GM21576 (cell line): ENCODE results near the gene GAS2.

ENCODE experiments used
- ATAC-seq: cut with Tn5 transposase; IDR thresholded peaks from one replicate; pipeline ENCODE4 v1.9.1; 2021; ENCODE audit warnings: mild to moderate bottlenecking, moderate library complexity; ENCODE audit not compliant: unreplicated experiment

GAS2 gene

GRCh38 chr11:22723274-22723673 is 56.9 kb downstream of the GAS2 start:
- no peak for ATAC-seq

DNA sequence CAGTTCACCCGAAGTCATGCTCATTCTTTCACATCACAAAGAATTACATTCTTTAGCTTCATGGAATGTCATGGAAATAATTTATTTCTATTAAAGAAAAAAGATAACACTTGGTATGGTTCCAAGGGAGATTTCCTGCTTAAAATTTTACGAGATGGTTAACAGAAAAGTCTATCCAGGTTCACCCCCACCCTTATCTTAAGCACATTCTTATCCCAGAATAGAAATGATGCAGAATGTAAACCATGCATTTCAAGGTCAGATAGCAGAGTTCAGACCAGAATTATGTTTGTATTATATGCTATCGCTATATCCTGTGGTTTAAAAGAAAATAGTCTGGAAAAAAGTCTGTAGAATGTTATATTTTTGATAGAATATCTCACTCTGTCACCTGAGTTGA is 58.7 kb downstream of the GAS2 start:
- no peak for ATAC-seq

- no peak for ATAC-seq
Observed at GRCh38 chr11:22728600-22729389, 62.4 kb downstream of the GAS2 start.

DNA sequence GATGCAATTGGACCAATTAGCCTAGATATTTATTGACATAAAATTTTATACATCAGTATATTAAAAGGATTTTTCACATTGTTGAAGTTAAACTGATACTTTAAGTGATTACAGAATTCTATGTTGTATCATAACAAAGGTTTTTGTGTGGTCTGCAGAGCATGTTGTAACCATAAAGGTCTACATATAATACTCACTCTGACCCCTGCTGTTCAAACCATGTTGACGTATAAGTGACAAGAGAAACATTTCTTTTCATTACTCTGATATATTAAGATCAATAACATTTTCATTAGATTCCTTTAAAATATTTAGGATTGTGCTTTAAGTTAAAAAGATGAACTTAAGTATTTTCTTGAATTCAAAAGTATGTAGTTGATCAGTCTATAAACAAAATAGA is 63.9 kb downstream of the GAS2 start:
- ATAC-seq: no peak

DNA sequence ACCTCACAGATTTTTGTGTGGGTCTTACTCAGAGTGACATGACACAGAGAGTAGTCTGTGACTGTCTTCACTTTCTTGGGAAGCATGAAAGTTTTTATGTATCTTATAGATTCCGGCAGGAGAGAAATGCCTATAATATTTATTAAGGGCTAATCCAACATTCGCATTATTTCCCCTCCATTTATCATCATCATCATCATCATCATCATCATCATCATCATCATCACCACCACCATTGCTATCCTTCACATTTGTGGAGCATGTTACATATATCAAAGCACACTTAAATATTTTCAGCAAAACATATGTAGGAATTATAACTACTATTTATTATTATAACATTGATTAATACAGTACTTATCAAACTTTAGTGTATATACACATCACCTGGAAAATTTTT is 66.2 kb downstream of the GAS2 start:
- no peak for ATAC-seq

DNA sequence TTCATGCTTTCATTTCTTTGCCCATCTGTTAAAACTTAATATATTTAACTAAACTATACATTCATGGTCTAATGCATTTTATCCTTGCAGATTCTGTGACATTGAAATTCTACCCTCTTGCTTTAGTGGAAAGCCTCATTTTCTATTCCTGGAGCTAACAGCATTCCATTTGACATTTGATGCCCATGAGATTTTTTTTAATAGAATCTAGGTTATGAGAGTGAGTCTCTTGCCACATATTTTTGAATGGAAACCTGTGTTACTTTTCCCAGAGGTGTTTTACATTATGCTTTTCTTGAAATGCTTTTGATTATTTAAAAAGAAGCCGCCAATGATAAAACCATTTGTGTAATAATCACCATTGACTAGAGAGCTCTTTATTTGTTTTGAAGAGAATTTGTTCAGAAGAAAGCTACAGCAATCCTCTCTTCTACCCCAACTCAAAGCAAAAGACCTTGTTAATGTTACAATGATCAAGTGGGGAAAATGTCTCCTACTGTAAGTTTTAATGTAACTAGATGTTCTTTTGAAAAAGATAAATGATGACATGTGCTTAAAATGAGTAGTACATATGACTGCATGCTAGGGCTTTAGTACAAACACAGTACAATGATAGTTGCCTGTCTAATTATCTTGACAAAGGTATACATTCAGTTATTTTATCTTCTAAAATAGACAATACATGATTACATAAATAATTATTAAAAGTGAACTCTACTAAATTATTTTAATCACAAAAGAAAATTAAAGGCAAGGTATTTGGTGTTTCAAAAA is 67.3 kb downstream of the GAS2 start:
- no peak for ATAC-seq

GRCh38 chr11:22734628-22735345 is 68.4 kb downstream of the GAS2 start:
- no peak for ATAC-seq

DNA sequence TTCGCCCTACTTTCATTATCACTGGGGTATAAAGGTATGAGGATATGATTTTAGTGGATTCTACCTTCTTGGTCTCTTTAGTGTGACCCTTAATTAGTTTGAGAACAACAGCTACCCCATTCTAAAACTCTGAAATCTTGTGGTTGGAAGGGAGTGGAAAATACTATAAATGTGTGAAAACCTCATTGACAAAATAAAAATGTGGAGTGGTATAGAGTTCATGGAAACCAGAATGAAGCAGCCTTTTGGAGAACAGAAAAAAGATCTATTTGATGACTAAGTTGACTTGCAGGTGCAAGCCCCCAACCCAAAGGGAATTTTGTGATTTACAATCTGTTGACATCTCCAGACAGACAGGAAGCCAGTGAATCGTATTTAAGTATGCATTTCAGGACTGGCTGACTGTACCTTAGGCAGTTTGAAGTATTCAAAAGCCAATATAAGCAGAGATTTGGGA is 75.8 kb downstream of the GAS2 start:
- ATAC-seq: no peak

DNA sequence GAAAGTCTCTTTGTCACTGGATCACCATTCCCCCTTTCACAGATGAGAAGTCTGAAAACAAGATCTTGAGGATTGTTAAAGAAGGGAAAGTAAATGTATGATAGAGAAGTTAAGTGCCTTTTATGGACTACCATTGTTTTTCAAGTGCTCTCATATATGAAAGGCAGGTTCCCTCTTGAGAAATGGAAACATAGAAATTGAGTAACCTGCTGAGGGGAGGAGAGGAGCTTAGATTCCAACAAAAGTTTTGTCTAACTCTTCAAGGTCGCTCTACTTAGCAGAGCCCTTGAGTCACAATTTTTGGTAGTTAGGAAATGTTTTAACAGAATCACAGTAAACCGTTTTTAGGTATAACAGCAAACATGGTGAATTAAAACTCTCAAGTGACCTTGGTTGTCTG is 83.1 kb downstream of the GAS2 start:
- ATAC-seq: no peak

GRCh38 chr11:22752908-22753310 is 86.5 kb downstream of the GAS2 start:
- no peak for ATAC-seq

DNA sequence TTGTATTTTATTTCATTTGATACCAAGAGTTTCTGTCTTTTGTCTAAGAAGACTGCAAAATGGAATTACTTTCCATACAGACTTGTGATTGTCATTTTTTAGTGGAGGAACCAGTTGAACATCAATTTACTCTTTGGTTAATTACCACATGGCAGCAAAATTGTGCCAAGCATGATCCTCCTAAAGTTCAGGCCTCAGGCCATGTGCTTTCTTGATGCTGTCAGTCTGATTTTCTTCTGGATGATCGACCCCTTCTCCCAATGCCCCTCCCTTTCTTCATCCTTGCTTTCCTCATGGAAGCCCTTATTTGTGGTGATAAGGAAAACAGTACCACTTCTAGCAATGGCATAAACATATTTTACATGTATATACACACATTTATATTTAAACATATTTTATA is 87.0 kb downstream of the GAS2 start:
- ATAC-seq: no peak

GRCh38 chr11:22761066-22761465 is 94.7 kb downstream of the GAS2 start:
- no peak for ATAC-seq

GRCh38 chr11:22763166-22763565 is 96.8 kb downstream of the GAS2 start:
- ATAC-seq: no peak

- no peak for ATAC-seq
Observed at GRCh38 chr11:22764735-22765134, 98.3 kb downstream of the GAS2 start.

DNA sequence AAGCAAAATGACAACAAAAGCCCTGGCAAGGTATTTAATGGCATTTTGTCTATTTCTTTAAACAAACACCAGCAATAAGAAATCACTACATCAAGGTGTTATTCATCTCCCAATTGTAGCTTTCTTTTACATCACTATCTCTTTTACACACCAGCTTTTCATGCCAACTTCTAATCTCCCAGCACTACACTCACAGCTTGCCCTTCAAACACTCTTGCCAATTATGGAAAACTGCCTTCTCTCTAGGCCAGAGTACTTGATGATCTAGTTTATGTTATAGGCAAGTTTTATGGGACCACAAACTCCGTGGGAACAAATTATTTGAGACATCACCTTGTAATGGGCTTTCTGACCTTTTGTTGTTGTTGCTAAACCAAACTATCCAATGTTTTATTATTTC is 101.9 kb downstream of the GAS2 start:
- ATAC-seq: no peak

DNA sequence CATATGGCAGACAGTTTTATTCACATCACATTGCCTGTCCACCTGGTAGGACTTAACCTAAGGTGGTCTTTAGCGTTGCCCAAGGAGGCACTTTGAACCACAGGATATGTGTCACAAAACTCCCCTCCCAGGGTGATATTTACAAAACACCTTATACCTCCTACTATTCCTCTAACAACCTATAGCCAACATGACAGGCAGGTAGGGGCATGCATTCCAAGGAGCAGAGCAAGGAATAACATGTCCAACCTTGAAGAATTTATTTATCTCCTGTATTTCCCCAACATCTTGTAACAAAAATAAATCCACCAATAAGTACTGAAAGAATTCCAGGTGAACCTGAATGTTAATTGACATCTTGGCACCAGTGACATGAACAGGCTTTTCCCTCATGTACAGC is 102.7 kb downstream of the GAS2 start:
- no peak for ATAC-seq

- peak; percentile 66 for ATAC-seq
Observed at GRCh38 chr11:22774716-22775115, 108.3 kb downstream of the GAS2 start.

DNA sequence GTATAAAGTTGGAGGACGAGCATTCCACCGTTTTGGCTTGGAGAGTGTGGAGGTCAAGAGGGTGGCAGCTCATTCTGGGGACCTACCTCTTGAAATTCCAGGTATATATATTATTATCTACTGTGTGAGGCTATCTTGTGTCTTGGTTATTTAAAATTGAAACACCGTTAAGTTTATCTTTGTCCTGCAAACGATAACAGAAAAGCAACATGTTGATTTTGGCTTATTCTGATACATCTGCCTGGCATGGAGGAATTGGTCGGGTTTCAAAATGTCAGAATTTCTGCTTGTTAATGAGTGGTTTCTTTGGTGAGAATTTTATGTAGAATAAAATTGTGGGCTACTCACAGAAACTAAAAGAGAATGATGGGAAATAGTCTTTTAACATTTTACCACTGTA is 108.8 kb downstream of the GAS2 start:
- ATAC-seq: no peak

GRCh38 chr11:22778642-22779041 is 112.2 kb downstream of the GAS2 start:
- ATAC-seq: no peak

GRCh38 chr11:22779850-22780249 is 113.4 kb downstream of the GAS2 start:
- no peak for ATAC-seq

- peak; percentile 85 for ATAC-seq
Observed at GRCh38 chr11:22780952-22781593, 114.7 kb downstream of the GAS2 start.
